ENCODE measurements around the gene RORC. TPM values are rescaled to one million over a fixed set of nuclear protein-coding genes. Genes with fewer than 3 reads are reported as not detected.

Gene RORC
- total RNA-seq, 1 donor from 2014 or later, result not detected

DNA sequence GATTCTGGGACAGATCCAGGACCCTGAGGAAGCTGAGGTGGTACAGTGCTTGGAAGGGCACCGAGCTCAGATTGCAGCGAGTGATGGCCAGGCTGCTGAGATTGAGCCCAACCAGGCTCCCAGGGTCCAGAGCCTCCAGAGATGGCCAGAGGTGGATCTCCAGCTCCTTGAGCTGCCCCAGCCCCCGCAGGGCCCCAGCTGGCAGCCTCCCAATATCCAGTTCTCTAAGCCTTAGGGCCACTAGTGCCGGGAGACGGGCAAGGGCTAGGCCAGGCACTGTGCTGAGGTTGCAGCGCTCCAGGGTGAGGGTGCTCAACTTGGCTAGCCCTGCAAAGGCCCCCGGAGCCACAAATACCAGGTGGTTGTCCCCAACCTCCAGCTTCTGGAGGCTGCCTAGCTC lies 29.8 kb downstream of the RORC start:
- no peak overlapping the region for H3K9ac ChIP-seq (ENCODE audit: low read length)
- DNase-seq (ENCODE audit: low read depth) (no peak), FAIRE-seq (no peak)
- H3K36me3 ChIP-seq (ENCODE audit: insufficient read depth, low read length), result no peaks in the 10 kb centered on the region
- no peaks in the 10 kb centered on the region for H3K79me2 ChIP-seq (ENCODE audit: insufficient read depth, low read length)
- no peaks in the 10 kb centered on the region for H4K20me1 ChIP-seq (ENCODE audit: insufficient read depth, low read length)
- H3K36me3 Mint-ChIP-seq (ENCODE audit: low read depth, unreplicated experiment), result peaks cover 7% of the 10 kb centered on the region
- no peak overlapping the region for H3K4me2 ChIP-seq (ENCODE audit: low read length)
- no peak for TF ChIP-seq EZH2 (IDR thresholded peaks at IDR 0.05; ENCODE audit: insufficient read depth, low read length)
- TF ChIP-seq, protein P1, sequence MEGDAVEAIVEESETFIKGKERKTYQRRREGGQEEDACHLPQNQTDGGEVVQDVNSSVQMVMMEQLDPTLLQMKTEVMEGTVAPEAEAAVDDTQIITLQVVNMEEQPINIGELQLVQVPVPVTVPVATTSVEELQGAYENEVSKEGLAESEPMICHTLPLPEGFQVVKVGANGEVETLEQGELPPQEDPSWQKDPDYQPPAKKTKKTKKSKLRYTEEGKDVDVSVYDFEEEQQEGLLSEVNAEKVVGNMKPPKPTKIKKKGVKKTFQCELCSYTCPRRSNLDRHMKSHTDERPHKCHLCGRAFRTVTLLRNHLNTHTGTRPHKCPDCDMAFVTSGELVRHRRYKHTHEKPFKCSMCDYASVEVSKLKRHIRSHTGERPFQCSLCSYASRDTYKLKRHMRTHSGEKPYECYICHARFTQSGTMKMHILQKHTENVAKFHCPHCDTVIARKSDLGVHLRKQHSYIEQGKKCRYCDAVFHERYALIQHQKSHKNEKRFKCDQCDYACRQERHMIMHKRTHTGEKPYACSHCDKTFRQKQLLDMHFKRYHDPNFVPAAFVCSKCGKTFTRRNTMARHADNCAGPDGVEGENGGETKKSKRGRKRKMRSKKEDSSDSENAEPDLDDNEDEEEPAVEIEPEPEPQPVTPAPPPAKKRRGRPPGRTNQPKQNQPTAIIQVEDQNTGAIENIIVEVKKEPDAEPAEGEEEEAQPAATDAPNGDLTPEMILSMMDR (IDR thresholded peaks at IDR 0.05; ENCODE audit: insufficient read depth, low read depth, low read length), result no peak
- no peaks in the 10 kb centered on the region for H3K4me1 ChIP-seq (ENCODE audit: insufficient read depth, low read length)
- H3K4me3 Mint-ChIP-seq (ENCODE audit: unreplicated experiment), result no peak overlapping the region
- H3K27me3 Mint-ChIP-seq (ENCODE audit: low read depth, unreplicated experiment), result peaks cover 62% of the 10 kb centered on the region
- no peak overlapping the region for H3K4me3 ChIP-seq (ENCODE audit: insufficient read depth, low read depth, low read length)
- H3K27ac Mint-ChIP-seq (ENCODE audit: unreplicated experiment), result no peak overlapping the region
- H3K4me1 Mint-ChIP-seq (ENCODE audit: low read depth, unreplicated experiment), result peaks cover 1% of the 10 kb centered on the region
- H3K27me3 ChIP-seq (ENCODE audit: insufficient read depth, low read length), result peaks cover 78% of the 10 kb centered on the region
- no peak overlapping the region for H2AFZ ChIP-seq (ENCODE audit: low read depth, low read length)
- no peaks in the 10 kb centered on the region for H3K9me3 Mint-ChIP-seq (ENCODE audit: unreplicated experiment)
- H3K27ac ChIP-seq (ENCODE audit: low read depth, low read length), result no peak overlapping the region
- no peaks in the 10 kb centered on the region for H3K9me3 ChIP-seq (ENCODE audit: insufficient read depth, low read depth, low read length)

DNA sequence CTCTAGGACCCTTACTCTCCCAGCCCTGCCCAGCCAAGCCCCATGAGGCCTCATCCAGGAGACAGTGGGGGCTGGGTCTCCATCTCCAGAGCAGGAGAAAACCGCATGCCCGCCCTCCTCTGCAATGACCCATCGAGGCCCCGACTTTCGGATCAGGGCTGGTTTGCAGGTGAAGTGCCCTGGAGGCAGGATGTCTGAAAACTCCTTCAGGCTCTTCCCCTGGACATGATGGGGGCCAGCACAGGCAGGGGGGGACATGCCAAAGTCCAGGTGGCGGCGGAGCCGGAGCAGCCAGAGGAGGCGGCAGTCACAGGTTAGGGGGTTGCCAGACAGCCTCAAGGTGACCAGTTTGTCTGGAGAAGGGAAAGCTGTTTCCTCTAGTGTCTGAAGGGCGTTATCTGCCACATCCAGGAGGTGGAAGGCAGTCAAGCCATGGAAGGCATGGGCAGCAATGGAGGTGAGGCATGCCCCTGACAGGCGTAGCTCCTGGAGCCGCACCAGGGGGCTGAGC lies 30.2 kb downstream of the RORC start:
- Mint-ChIP-seq H3K27me3 (ENCODE audit: low read depth, unreplicated experiment) (peaks cover 58% of the 10 kb centered on the region), H3K4me3 (ENCODE audit: unreplicated experiment) (no peak overlapping the region), H3K27ac (ENCODE audit: unreplicated experiment) (no peak overlapping the region), H3K36me3 (ENCODE audit: low read depth, unreplicated experiment) (peaks cover 10% of the 10 kb centered on the region), H3K9me3 (ENCODE audit: unreplicated experiment) (no peaks in the 10 kb centered on the region), H3K4me1 (ENCODE audit: low read depth, unreplicated experiment) (peaks cover 4% of the 10 kb centered on the region)
- peaks cover 78% of the 10 kb centered on the region for H3K27me3 ChIP-seq (ENCODE audit: insufficient read depth, low read length)
- no peak for TF ChIP-seq EZH2 (IDR thresholded peaks at IDR 0.05; ENCODE audit: insufficient read depth, low read length)
- TF ChIP-seq, protein P1 (IDR thresholded peaks at IDR 0.05; ENCODE audit: insufficient read depth, low read depth, low read length), result no peak
- H3K36me3 ChIP-seq (ENCODE audit: insufficient read depth, low read length), result no peaks in the 10 kb centered on the region
- no peak overlapping the region for H3K9ac ChIP-seq (ENCODE audit: low read length)
- DNase-seq (ENCODE audit: low read depth) (no peak), FAIRE-seq (no peak)
- no peaks in the 10 kb centered on the region for H3K79me2 ChIP-seq (ENCODE audit: insufficient read depth, low read length)
- H2AFZ ChIP-seq (ENCODE audit: low read depth, low read length), result no peak overlapping the region
- no peak overlapping the region for H3K27ac ChIP-seq (ENCODE audit: low read depth, low read length)
- H3K4me3 ChIP-seq (ENCODE audit: insufficient read depth, low read depth, low read length), result no peak overlapping the region
- no peak overlapping the region for H3K4me2 ChIP-seq (ENCODE audit: low read length)
- no peaks in the 10 kb centered on the region for H3K9me3 ChIP-seq (ENCODE audit: insufficient read depth, low read depth, low read length)
- H4K20me1 ChIP-seq (ENCODE audit: insufficient read depth, low read length), result no peaks in the 10 kb centered on the region
- H3K4me1 ChIP-seq (ENCODE audit: insufficient read depth, low read length), result no peaks in the 10 kb centered on the region

DNA sequence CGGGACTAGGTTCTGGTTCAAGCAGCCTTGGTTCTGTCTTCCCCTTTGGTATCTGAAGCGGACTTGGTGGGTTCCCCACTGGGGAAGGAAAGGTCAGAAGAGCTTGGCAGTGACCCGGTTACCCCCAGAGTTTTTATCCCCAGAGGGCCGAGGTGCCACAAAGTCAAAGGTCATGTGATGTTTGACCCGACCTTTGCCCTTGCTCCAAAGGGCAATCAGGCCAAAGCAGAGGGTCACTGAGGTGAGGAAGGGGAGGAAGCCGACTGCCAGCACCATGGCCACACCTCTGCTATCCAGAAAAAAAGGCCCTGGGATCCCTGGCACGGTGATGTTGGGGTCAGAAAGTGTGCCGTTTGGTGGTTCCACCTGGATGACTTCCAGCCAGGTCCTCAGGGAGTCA lies 30.8 kb downstream of the RORC start:
- no peaks in the 10 kb centered on the region for H3K36me3 ChIP-seq (ENCODE audit: insufficient read depth, low read length)
- no peaks in the 10 kb centered on the region for H3K79me2 ChIP-seq (ENCODE audit: insufficient read depth, low read length)
- H3K4me3 Mint-ChIP-seq (ENCODE audit: unreplicated experiment), result no peak overlapping the region
- H3K27me3 ChIP-seq (ENCODE audit: insufficient read depth, low read length), result peaks cover 78% of the 10 kb centered on the region
- no peak overlapping the region for H3K4me2 ChIP-seq (ENCODE audit: low read length)
- no peaks in the 10 kb centered on the region for H3K9me3 ChIP-seq (ENCODE audit: insufficient read depth, low read depth, low read length)
- H3K27ac ChIP-seq (ENCODE audit: low read depth, low read length), result no peak overlapping the region
- no peak overlapping the region for H3K27ac Mint-ChIP-seq (ENCODE audit: unreplicated experiment)
- H3K27me3 Mint-ChIP-seq (ENCODE audit: low read depth, unreplicated experiment), result peaks cover 52% of the 10 kb centered on the region
- no peak overlapping the region for H3K9ac ChIP-seq (ENCODE audit: low read length)
- H3K36me3 Mint-ChIP-seq (ENCODE audit: low read depth, unreplicated experiment), result peaks cover 10% of the 10 kb centered on the region
- H3K4me3 ChIP-seq (ENCODE audit: insufficient read depth, low read depth, low read length), result no peak overlapping the region
- H4K20me1 ChIP-seq (ENCODE audit: insufficient read depth, low read length), result no peaks in the 10 kb centered on the region
- FAIRE-seq (no peak), DNase-seq (ENCODE audit: low read depth) (no peak)
- H3K4me1 Mint-ChIP-seq (ENCODE audit: low read depth, unreplicated experiment), result peaks cover 9% of the 10 kb centered on the region
- no peak overlapping the region for H2AFZ ChIP-seq (ENCODE audit: low read depth, low read length)
- H3K9me3 Mint-ChIP-seq (ENCODE audit: unreplicated experiment), result no peaks in the 10 kb centered on the region
- TF ChIP-seq, protein P1 (IDR thresholded peaks at IDR 0.05; ENCODE audit: insufficient read depth, low read depth, low read length), result no peak
- no peak for TF ChIP-seq EZH2 (IDR thresholded peaks at IDR 0.05; ENCODE audit: insufficient read depth, low read length)
- H3K4me1 ChIP-seq (ENCODE audit: insufficient read depth, low read length), result no peaks in the 10 kb centered on the region
